ENCODE results near the gene DST.

DNA sequence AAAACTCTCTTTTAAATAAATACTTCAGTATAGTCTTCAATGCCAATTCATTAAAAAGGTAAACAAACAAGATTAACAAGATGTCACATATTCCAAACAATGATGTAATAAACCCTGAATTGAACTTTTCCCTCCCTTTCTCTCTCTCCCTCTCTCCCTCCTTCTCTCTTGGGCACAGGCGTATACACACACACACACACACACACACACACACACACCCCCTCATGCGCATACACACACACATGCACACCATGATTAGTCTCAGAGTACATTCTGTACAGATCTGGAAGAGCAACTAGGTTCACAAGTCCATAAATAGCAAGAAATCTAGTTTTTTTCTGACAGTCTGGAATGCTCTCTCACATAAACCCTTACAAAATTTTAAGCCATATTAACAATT, 128.3 kb downstream of the DST start:
- no peak for TF ChIP-seq CTCF (conservative IDR thresholded peaks at IDR 0.05; ENCODE audit: low read depth, low read length)
- no peak for TF ChIP-seq EZH2 (IDR thresholded peaks at IDR 0.05; ENCODE audit: borderline replicate concordance, low read depth, low read length, poor library complexity, severe bottlenecking)
